C4-2B (cell line): ENCODE data around the gene SUMO1.

Experiments
- H3K27ac ChIP-seq: fragments of 450-650 bp; 2 replicates; pipeline ENCODE4 v1.5.1; 2017
- CTCF ChIP-seq: fragments of 450-650 bp; conservative IDR thresholded peaks from 2 replicates; pipeline ENCODE4 v1.5.1; 2017; ENCODE audit warnings: mild to moderate bottlenecking
- ZFX ChIP-seq: fragments of 450-650 bp; IDR thresholded peaks from 2 replicates; pipeline ENCODE4 v1.6.1; 2017

SUMO1 gene

GRCh38 chr2:202164411-202164810, 74.0 kb downstream of the SUMO1 start:
- no peak overlapping the region for H3K27ac ChIP-seq
- TF ChIP-seq ZFX (no peak), CTCF (no peak)

GRCh38 chr2:202161151-202161835, 77.1 kb downstream of the SUMO1 start:
- no peak overlapping the region for H3K27ac ChIP-seq
- TF ChIP-seq CTCF: no peak
- TF ChIP-seq ZFX: no peak

GRCh38 chr2:202158796-202159195, 79.6 kb downstream of the SUMO1 start:
- TF ChIP-seq ZFX (no peak), CTCF (peak; percentile 31)
- no peak overlapping the region for H3K27ac ChIP-seq

GRCh38 chr2:202157211-202157990, 81.0 kb downstream of the SUMO1 start:
- no peak overlapping the region for H3K27ac ChIP-seq
- TF ChIP-seq CTCF: no peak
- TF ChIP-seq ZFX: no peak
